HEK293 (cell line): Measurements from ENCODE around the gene BABAM1.
A peak's percentile ranks its signal among the peaks of the same experiment; 100 is the strongest.

Source experiments
- CTCF ChIA-PET: fragments of 350-600 bp; formaldehyde crosslinking; extraction: SDS; loops from one replicate; lab custom pipeline; 2021; ENCODE audit warnings: antibody characterized with exemption; lab: Yijun Ruan, JAX
- POLR2A ChIA-PET: fragments of 300-600 bp; formaldehyde crosslinking; extraction: SDS; loops from one replicate; lab custom pipeline; 2020; ENCODE audit warnings: antibody characterized with exemption, inconsistent platforms; lab: Yijun Ruan, JAX
- H3K27ac ChIP-seq: fragments of 200-500 bp; sonication (Bioruptor generic); 2 replicates; pipeline ENCODE4 v1.5.1; 2014; ENCODE audit warnings: low read depth, low read length, control low read depth, inconsistent platforms; ENCODE audit errors: extremely low read depth
- H3K36me3 ChIP-seq, 2 experiments: fragments of 200-500 bp in 1 of 2; sonication (Bioruptor generic) in 1 of 2; 1 replicate in 1 of 2; 2 replicates in 1 of 2; pipeline ENCODE4 v1.5.1; 2014 to 2017; ENCODE audit warnings: inconsistent platforms in 2 of 2, low read length in 2 of 2; ENCODE audit not compliant: control insufficient read depth in 2 of 2, insufficient read depth in 1 of 2
- H3K4me1 ChIP-seq: fragments of 200-500 bp; sonication (Bioruptor generic); 2 replicates; pipeline ENCODE4 v1.5.1; 2014; ENCODE audit warnings: mild to moderate bottlenecking, low read length, inconsistent platforms; ENCODE audit not compliant: control insufficient read depth, insufficient read depth
- H3K4me3 ChIP-seq: 2 replicates; pipeline ENCODE4 v1.5.1; 2011; ENCODE audit warnings: low read depth, mild to moderate bottlenecking, control low read depth, low read length, moderate library complexity
- H3K9me3 ChIP-seq: fragments of 200-500 bp; sonication (Bioruptor generic); 2 replicates; pipeline ENCODE4 v1.5.1; 2014; ENCODE audit warnings: low read depth, low read length, inconsistent platforms; ENCODE audit not compliant: control insufficient read depth, insufficient read depth
- FEZF1 ChIP-seq: fragments of 450-650 bp; formaldehyde crosslinking; IDR thresholded peaks from 2 replicates; pipeline ENCODE4 v1.5.1; 2016; ENCODE audit warnings: missing biosample characterization, missing genetic modification characterization
- HOXD13 ChIP-seq: sonication (generic); formaldehyde crosslinking; IDR thresholded peaks from 2 replicates; pipeline ENCODE4 v1.8.0; 2022; ENCODE audit warnings: missing genetic modification reagents, borderline replicate concordance
- PATZ1 ChIP-seq: fragments of 450-650 bp; formaldehyde crosslinking; IDR thresholded peaks from 2 replicates; pipeline ENCODE4 v1.5.1; 2016; ENCODE audit warnings: missing biosample characterization, missing genetic modification characterization
- ZIC2 ChIP-seq: fragments of 450-650 bp; formaldehyde crosslinking; IDR thresholded peaks from 2 replicates; pipeline ENCODE4 v1.5.1; 2016; ENCODE audit warnings: missing biosample characterization, missing genetic modification characterization
- ZNF112 ChIP-seq: fragments of 450-650 bp; formaldehyde crosslinking; IDR thresholded peaks from 2 replicates; pipeline ENCODE4 v1.5.0; 2017; ENCODE audit warnings: missing biosample characterization, missing genetic modification characterization
- ZNF114 ChIP-seq: fragments of 450-650 bp; formaldehyde crosslinking; IDR thresholded peaks from 2 replicates; pipeline ENCODE4 v1.5.0; 2017; ENCODE audit warnings: missing biosample characterization, missing genetic modification characterization
- ZNF121 ChIP-seq: fragments of 450-650 bp; formaldehyde crosslinking; IDR thresholded peaks from 2 replicates; pipeline ENCODE4 v1.5.1; 2016; ENCODE audit warnings: missing biosample characterization, missing genetic modification characterization
- ZNF202 ChIP-seq: fragments of 450-650 bp; formaldehyde crosslinking; IDR thresholded peaks from 2 replicates; pipeline ENCODE4 v1.5.1; 2016; ENCODE audit warnings: missing biosample characterization, missing genetic modification characterization, borderline replicate concordance
- ZNF214 ChIP-seq: fragments of 450-650 bp; formaldehyde crosslinking; IDR thresholded peaks from 2 replicates; pipeline ENCODE4 v1.5.1; 2017; ENCODE audit warnings: missing biosample characterization, mild to moderate bottlenecking, missing genetic modification characterization, borderline replicate concordance
- ZNF221 ChIP-seq: fragments of 450-650 bp; formaldehyde crosslinking; IDR thresholded peaks from 2 replicates; pipeline ENCODE4 v1.5.1; 2017; ENCODE audit warnings: missing biosample characterization, missing genetic modification characterization, borderline replicate concordance
- ZNF248 ChIP-seq: fragments of 450-650 bp; formaldehyde crosslinking; IDR thresholded peaks from 2 replicates; pipeline ENCODE4 v1.5.1; 2017; ENCODE audit warnings: missing biosample characterization, missing genetic modification characterization
- ZNF280C ChIP-seq: fragments of 450-650 bp; formaldehyde crosslinking; IDR thresholded peaks from 2 replicates; pipeline ENCODE4 v1.5.1; 2016; ENCODE audit warnings: missing biosample characterization, missing genetic modification characterization
- ZNF311 ChIP-seq: fragments of 450-650 bp; formaldehyde crosslinking; IDR thresholded peaks from 2 replicates; pipeline ENCODE4 v1.5.1; 2017; ENCODE audit warnings: missing biosample characterization, missing genetic modification characterization, borderline replicate concordance
- ZNF324 ChIP-seq: fragments of 450-650 bp; formaldehyde crosslinking; IDR thresholded peaks from 2 replicates; pipeline ENCODE4 v1.5.1; 2016; ENCODE audit warnings: missing biosample characterization, missing genetic modification characterization
- ZNF548 ChIP-seq: fragments of 450-650 bp; formaldehyde crosslinking; IDR thresholded peaks from 2 replicates; pipeline ENCODE4 v1.5.1; 2016; ENCODE audit warnings: missing biosample characterization, missing genetic modification characterization
- ZNF610 ChIP-seq: fragments of 450-650 bp; formaldehyde crosslinking; IDR thresholded peaks from 2 replicates; pipeline ENCODE4 v1.5.1; 2016; ENCODE audit warnings: missing biosample characterization, missing genetic modification characterization, borderline replicate concordance
- ZNF623 ChIP-seq: fragments of 450-650 bp; formaldehyde crosslinking; IDR thresholded peaks from 2 replicates; pipeline ENCODE4 v1.5.1; 2016; ENCODE audit warnings: missing biosample characterization, missing genetic modification characterization
- ZNF660 ChIP-seq: fragments of 450-650 bp; IDR thresholded peaks from 2 replicates; pipeline ENCODE4 v1.5.1; 2018; ENCODE audit warnings: missing biosample characterization, mild to moderate bottlenecking, missing genetic modification characterization
- ZNF664 ChIP-seq: fragments of 450-650 bp; formaldehyde crosslinking; IDR thresholded peaks from 2 replicates; pipeline ENCODE4 v1.5.1; 2016; ENCODE audit warnings: missing biosample characterization, missing genetic modification characterization
- ZNF747 ChIP-seq: fragments of 450-650 bp; formaldehyde crosslinking; IDR thresholded peaks from 2 replicates; pipeline ENCODE4 v1.5.1; 2016; ENCODE audit warnings: missing biosample characterization, missing genetic modification characterization
- ZNF792 ChIP-seq: fragments of 450-650 bp; formaldehyde crosslinking; IDR thresholded peaks from 2 replicates; pipeline ENCODE4 v1.5.1; 2016; ENCODE audit warnings: missing biosample characterization, missing genetic modification characterization
- ZSCAN16 ChIP-seq: fragments of 450-650 bp; formaldehyde crosslinking; IDR thresholded peaks from 2 replicates; pipeline ENCODE4 v1.5.1; 2016; ENCODE audit warnings: missing biosample characterization, missing genetic modification characterization
- TF ChIP-seq, protein P1 (sequence below): IDR thresholded peaks from 2 replicates; pipeline ENCODE4 v1.6.1; 2011; ENCODE audit warnings: mild to moderate bottlenecking, low read depth, low read length, borderline replicate concordance
- TF ChIP-seq, protein P2 (sequence below): sonication (generic); formaldehyde crosslinking; IDR thresholded peaks from 2 replicates; pipeline ENCODE4 v1.8.1; 2022; ENCODE audit warnings: mild to moderate bottlenecking, moderate library complexity, missing genetic modification reagents
- TF ChIP-seq, protein P3 (sequence below): fragments of 450-650 bp; formaldehyde crosslinking; conservative IDR thresholded peaks from 2 replicates; pipeline ENCODE4 v1.5.1; 2016; ENCODE audit warnings: low read depth, missing biosample characterization, missing genetic modification characterization

The BABAM1 gene

GRCh38 chr19:17237747-17238706 lies 29.2 kb upstream of the BABAM1 start:
- TF ChIP-seq ZNF747 (tag by site-specific recombination) (no peak), ZIC2 (tag by site-specific recombination) (no peak), ZNF280C (tag by site-specific recombination) (no peak), ZNF311 (tag by site-specific recombination) (no peak), ZNF623 (peak; percentile 96), ZNF112 (no peak), FEZF1 (tag by site-specific recombination) (no peak), ZSCAN16 (tag by site-specific recombination) (no peak), ZNF248 (tag by site-specific recombination) (no peak), ZNF324 (tag by site-specific recombination) (no peak), ZNF114 (no peak), ZNF548 (tag by site-specific recombination) (no peak), ZNF660 (tag by site-specific recombination) (no peak), PATZ1 (tag by site-specific recombination) (no peak), HOXD13 (CRISPR knock-in tag) (no peak), ZNF221 (no peak), ZNF792 (tag by site-specific recombination) (no peak), ZNF202 (tag by site-specific recombination) (no peak), ZNF664 (tag by site-specific recombination) (peak; percentile 79), ZNF214 (no peak), ZNF121 (tag by site-specific recombination) (peak; percentile 76), ZNF610 (tag by site-specific recombination) (no peak)
- TF ChIP-seq, protein P1, sequence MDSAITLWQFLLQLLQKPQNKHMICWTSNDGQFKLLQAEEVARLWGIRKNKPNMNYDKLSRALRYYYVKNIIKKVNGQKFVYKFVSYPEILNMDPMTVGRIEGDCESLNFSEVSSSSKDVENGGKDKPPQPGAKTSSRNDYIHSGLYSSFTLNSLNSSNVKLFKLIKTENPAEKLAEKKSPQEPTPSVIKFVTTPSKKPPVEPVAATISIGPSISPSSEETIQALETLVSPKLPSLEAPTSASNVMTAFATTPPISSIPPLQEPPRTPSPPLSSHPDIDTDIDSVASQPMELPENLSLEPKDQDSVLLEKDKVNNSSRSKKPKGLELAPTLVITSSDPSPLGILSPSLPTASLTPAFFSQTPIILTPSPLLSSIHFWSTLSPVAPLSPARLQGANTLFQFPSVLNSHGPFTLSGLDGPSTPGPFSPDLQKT: no peak
- TF ChIP-seq, protein P2, sequence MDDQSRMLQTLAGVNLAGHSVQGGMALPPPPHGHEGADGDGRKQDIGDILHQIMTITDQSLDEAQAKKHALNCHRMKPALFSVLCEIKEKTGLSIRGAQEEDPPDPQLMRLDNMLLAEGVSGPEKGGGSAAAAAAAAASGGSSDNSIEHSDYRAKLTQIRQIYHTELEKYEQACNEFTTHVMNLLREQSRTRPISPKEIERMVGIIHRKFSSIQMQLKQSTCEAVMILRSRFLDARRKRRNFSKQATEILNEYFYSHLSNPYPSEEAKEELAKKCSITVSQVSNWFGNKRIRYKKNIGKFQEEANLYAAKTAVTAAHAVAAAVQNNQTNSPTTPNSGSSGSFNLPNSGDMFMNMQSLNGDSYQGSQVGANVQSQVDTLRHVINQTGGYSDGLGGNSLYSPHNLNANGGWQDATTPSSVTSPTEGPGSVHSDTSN (CRISPR knock-in tag): no peak
- TF ChIP-seq, protein P3, sequence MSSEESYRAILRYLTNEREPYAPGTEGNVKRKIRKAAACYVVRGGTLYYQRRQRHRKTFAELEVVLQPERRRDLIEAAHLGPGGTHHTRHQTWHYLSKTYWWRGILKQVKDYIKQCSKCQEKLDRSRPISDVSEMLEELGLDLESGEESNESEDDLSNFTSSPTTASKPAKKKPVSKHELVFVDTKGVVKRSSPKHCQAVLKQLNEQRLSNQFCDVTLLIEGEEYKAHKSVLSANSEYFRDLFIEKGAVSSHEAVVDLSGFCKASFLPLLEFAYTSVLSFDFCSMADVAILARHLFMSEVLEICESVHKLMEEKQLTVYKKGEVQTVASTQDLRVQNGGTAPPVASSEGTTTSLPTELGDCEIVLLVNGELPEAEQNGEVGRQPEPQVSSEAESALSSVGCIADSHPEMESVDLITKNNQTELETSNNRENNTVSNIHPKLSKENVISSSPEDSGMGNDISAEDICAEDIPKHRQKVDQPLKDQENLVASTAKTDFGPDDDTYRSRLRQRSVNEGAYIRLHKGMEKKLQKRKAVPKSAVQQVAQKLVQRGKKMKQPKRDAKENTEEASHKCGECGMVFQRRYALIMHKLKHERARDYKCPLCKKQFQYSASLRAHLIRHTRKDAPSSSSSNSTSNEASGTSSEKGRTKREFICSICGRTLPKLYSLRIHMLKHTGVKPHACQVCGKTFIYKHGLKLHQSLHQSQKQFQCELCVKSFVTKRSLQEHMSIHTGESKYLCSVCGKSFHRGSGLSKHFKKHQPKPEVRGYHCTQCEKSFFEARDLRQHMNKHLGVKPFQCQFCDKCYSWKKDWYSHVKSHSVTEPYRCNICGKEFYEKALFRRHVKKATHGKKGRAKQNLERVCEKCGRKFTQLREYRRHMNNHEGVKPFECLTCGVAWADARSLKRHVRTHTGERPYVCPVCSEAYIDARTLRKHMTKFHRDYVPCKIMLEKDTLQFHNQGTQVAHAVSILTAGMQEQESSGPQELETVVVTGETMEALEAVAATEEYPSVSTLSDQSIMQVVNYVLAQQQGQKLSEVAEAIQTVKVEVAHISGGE (tag by site-specific recombination): no peak
- CTCF ChIA-PET: no interaction called here
- Histone ChIP-seq H3K36me3 (peaks cover 6 to 42% of the 10 kb centered on the region in 2 experiments; a peak in 2 of 3 replicates), H3K27ac (no peak overlapping the region), H3K4me1 (peaks cover 11% of the 10 kb centered on the region), H3K9me3 (no peaks in the 10 kb centered on the region), H3K4me3 (no peak overlapping the region)
- POLR2A ChIA-PET: interaction anchor here (1.3 to 3.5 kb wide), 2 partner anchors 12 to 29 kb away, joined by 3 to 25 read pairs; partner anchors contain the start of gene OCEL1
